GM12892 (cell line): ENCODE data around the gene SUV39H1.

Experiments used
- POLR2A ChIP-seq: IDR thresholded peaks from 2 replicates; pipeline ENCODE4 v1.6.1; 2011; ENCODE audit warnings: low read depth, low read length, control low read depth
- TAF1 ChIP-seq: IDR thresholded peaks from 2 replicates; pipeline ENCODE4 v1.6.1; 2011; ENCODE audit warnings: low read depth, mild to moderate bottlenecking, control low read depth, low read length, borderline replicate concordance

DNA sequence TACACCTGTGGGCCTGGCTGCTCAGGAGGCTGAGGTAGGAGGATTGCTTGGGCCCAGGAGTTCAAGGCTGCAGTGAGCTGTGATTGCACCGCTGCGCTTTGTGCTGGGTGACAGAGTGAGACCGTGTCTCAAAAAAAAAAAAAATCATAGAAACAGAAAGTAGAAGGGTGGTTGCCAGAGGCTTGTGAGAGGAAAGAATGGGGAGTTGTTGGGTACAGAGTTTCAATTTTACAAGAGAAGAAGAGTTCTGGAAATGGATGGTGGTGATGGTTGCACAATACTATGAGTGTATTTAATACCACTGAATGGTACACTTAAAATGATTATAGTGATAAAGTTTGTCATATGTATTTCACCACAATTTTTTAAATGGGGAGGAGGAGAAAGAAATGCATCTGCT lies 54.8 kb downstream of the SUV39H1 start:
- no peak for TF ChIP-seq POLR2A
- no peak for TF ChIP-seq TAF1
